ENCODE results near the gene CCDC141. TPM values are rescaled to one million over a fixed set of nuclear protein-coding genes. Genes with fewer than 3 reads are reported as not detected.
"Not testable (repeated sequence)": the region's sequence is repeated elsewhere in the genome, so short reads cannot be mapped to it uniquely, and the experiment has no call there.

CCDC141 gene
- polyA plus RNA-seq, 3 donors: 0.09 to 0.54 (median 0.45) TPM

- no peak overlapping the region for H3K27ac ChIP-seq (ENCODE audit: low read depth, low read length)
These were observed 818 bp upstream of the CCDC141 start for GRCh38 chr2:179050755-179051154.

- no peak overlapping the region for H3K27ac ChIP-seq (ENCODE audit: low read depth, low read length)
- WGBS, 3 donors: 51 to 55% (median 52%) methylated on average over 4 of the region's 4 CpGs
These were observed 763 bp downstream of the CCDC141 start for GRCh38 chr2:179049203-179049545.

- H3K27ac ChIP-seq (ENCODE audit: low read depth, low read length): no peak overlapping the region
- WGBS, 3 donors: 67 to 89% (median 83%) methylated on average over 2 of the region's 2 CpGs
These were observed 1.8 kb downstream of the CCDC141 start for GRCh38 chr2:179048099-179048498.

- 0 to 56% (median 0%) methylated on average over 1 of the region's 1 CpG for WGBS, 3 donors
These were observed 4.3 kb downstream of the CCDC141 start for GRCh38 chr2:179045602-179046001.

GRCh38 chr2:179044500-179044899 is 5.4 kb downstream of the CCDC141 start:
- 43 to 87% (median 83%) methylated on average over 3 of the region's 3 CpGs for whole genome bisulfite sequencing, 3 donors

More at GRCh38 chr2:179045602-179046001, 4.3 kb downstream of the CCDC141 start:
- not testable (repeated sequence) for H3K27ac ChIP-seq (ENCODE audit: low read depth, low read length)

GRCh38 chr2:179037807-179038206 is 12.1 kb downstream of the CCDC141 start:
- WGBS, 3 donors: 90 to 95% (median 92%) methylated on average over 4 of the region's 4 CpGs
- no peak overlapping the region for H3K27ac ChIP-seq (ENCODE audit: low read depth, low read length)

More at GRCh38 chr2:179044500-179044899, 5.4 kb downstream of the CCDC141 start:
- H3K27ac ChIP-seq (ENCODE audit: low read depth, low read length): no peak overlapping the region

- WGBS, 3 donors: 78 to 84% (median 81%) methylated on average over 4 of the region's 4 CpGs
- H3K27ac ChIP-seq (ENCODE audit: low read depth, low read length): no peak overlapping the region
These were observed 13.5 kb downstream of the CCDC141 start for GRCh38 chr2:179036353-179036905.

GRCh38 chr2:179031731-179032408 is 18.1 kb downstream of the CCDC141 start:
- H3K27ac ChIP-seq (ENCODE audit: low read depth, low read length): no peak overlapping the region
- 21 to 38% (median 22%) methylated on average over 2 of the region's 2 CpGs for WGBS, 3 donors

- 57 to 91% (median 68%) methylated on average over 2 of the region's 2 CpGs for WGBS, 3 donors
- no peak overlapping the region for H3K27ac ChIP-seq (ENCODE audit: low read depth, low read length)
These were observed 25.5 kb downstream of the CCDC141 start for GRCh38 chr2:179024445-179024844.

- H3K27ac ChIP-seq (ENCODE audit: low read depth, low read length): no peak overlapping the region
- 74 to 92% (median 91%) methylated on average over 5 of the region's 5 CpGs for WGBS, 3 donors
These were observed 27.3 kb downstream of the CCDC141 start for GRCh38 chr2:179022685-179023084.

GRCh38 chr2:179021258-179021657 is 28.7 kb downstream of the CCDC141 start:
- H3K27ac ChIP-seq (ENCODE audit: low read depth, low read length): no peak overlapping the region
- 64 to 75% (median 67%) methylated on average over 2 of the region's 2 CpGs for WGBS, 3 donors

GRCh38 chr2:179020156-179020750 is 29.7 kb downstream of the CCDC141 start:
- 26 to 73% (median 67%) methylated on average over 3 of the region's 3 CpGs for WGBS, 3 donors
- H3K27ac ChIP-seq (ENCODE audit: low read depth, low read length): no peak overlapping the region

- 86 to 92% (median 89%) methylated on average over 5 of the region's 5 CpGs for WGBS, 3 donors
- H3K27ac ChIP-seq (ENCODE audit: low read depth, low read length): no peak overlapping the region
These were observed 30.7 kb downstream of the CCDC141 start for GRCh38 chr2:179019260-179019659.

- no peak overlapping the region for H3K27ac ChIP-seq (ENCODE audit: low read depth, low read length)
- 29 to 55% (median 30%) methylated on average over 3 of the region's 3 CpGs for WGBS, 3 donors
These were observed 32.1 kb downstream of the CCDC141 start for GRCh38 chr2:179017773-179018357.

- 79 to 84% (median 82%) methylated on average over 3 of the region's 3 CpGs for WGBS, 3 donors
- not testable (repeated sequence) for H3K27ac ChIP-seq (ENCODE audit: low read depth, low read length)
These were observed 35.7 kb downstream of the CCDC141 start for GRCh38 chr2:179014189-179014588.

GRCh38 chr2:179005976-179006375 is 44.0 kb downstream of the CCDC141 start:
- WGBS, 3 donors: 26 to 65% (median 60%) methylated on average over 1 of the region's 1 CpG

GRCh38 chr2:178999476-178999875 is 50.5 kb downstream of the CCDC141 start:
- H3K27ac ChIP-seq (ENCODE audit: low read depth, low read length): no peak overlapping the region
- WGBS, 3 donors: 77 to 84% (median 79%) methylated on average over 4 of the region's 4 CpGs

More at GRCh38 chr2:179005976-179006375, 44.0 kb downstream of the CCDC141 start:
- H3K27ac ChIP-seq (ENCODE audit: low read depth, low read length): no peak overlapping the region

GRCh38 chr2:178998539-178998938 is 51.4 kb downstream of the CCDC141 start:
- no peak overlapping the region for H3K27ac ChIP-seq (ENCODE audit: low read depth, low read length)
- WGBS, 3 donors: 80 to 91% (median 86%) methylated on average over 2 of the region's 2 CpGs

GRCh38 chr2:178997477-178997876 is 52.5 kb downstream of the CCDC141 start:
- H3K27ac ChIP-seq (ENCODE audit: low read depth, low read length): no peak overlapping the region
- 80 to 88% (median 84%) methylated on average over 2 of the region's 2 CpGs for WGBS, 3 donors

Data from adipose tissue (tissue), 3 donors.